ENCODE measurements around the gene GRIK2. TPM values are rescaled to one million over a fixed set of nuclear protein-coding genes. Genes with fewer than 3 reads are reported as not detected.

Gene GRIK2
- total RNA-seq, 1 experiment from 2014 or later, result 0.70 TPM

DNA sequence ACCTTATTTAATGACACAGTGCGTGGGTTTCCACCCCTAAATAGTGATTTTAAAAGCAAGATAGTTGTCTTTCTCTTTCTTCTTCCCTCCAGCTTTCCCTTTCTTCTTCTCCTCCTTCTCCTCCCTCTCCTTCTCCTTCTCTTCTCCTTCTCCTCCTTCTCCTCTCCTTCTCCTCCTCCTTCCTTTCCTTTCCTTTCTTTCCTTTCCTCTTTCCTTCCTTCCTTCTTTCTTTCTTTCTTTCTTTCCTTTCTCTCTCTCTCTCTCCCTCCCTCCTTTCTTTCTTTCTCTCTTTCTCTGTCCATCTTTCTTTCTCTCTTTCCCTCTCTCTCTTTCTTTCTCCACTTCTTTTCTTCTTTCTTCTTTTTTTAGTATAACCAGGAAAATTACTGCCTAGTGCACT lies 670.6 kb downstream of the GRIK2 start:
- H3K23ac ChIP-seq (ENCODE audit: insufficient read length, low read depth, low read length), result no peak overlapping the region
- no peak overlapping the region for H4K5ac ChIP-seq (ENCODE audit: insufficient read length, low read depth, low read length)
- H2AK5ac ChIP-seq (ENCODE audit: insufficient read length, low read length), result no peak overlapping the region
- H3K27ac ChIP-seq (ENCODE audit: insufficient read length, low read depth, low read length), result no peak overlapping the region
- no peak overlapping the region for H4K91ac ChIP-seq (ENCODE audit: insufficient read length, low read depth, low read length)
- H3K4me2 ChIP-seq (ENCODE audit: insufficient read depth, insufficient read length, low read length), result no peak overlapping the region
- WGBS (ENCODE audit: extremely low coverage, insufficient read length, low lambda C conversion rate), result no CpG with 5 or more reads among the region's 1 CpG
- H3K14ac ChIP-seq (ENCODE audit: insufficient read depth, low read length), result no peak overlapping the region
- no peak overlapping the region for H4K8ac ChIP-seq (replicated peaks; ENCODE audit: insufficient read length, low read depth, low read length)
- no peaks in the 10 kb centered on the region for H3K36me3 Mint-ChIP-seq (ENCODE audit: insufficient read depth in 1 of 3, low read depth in 3 of 3)
- no peaks in the 10 kb centered on the region for H3K9me3 ChIP-seq (ENCODE audit: control insufficient read depth, low read depth, low read length)
- H3K23me2 ChIP-seq (ENCODE audit: insufficient read length, low read depth, low read length, poor library complexity, severe bottlenecking), result no peaks in the 10 kb centered on the region
- no peaks in the 10 kb centered on the region for H4K20me1 ChIP-seq (ENCODE audit: control insufficient read depth, insufficient read depth, insufficient read length)
- no peak overlapping the region for H3K9ac ChIP-seq (ENCODE audit: extremely low read depth, insufficient read length, low read length)
- no peak overlapping the region for H2BK15ac ChIP-seq (ENCODE audit: low read depth, low read length)
- no peak overlapping the region for H3T11ph ChIP-seq (ENCODE audit: low read length)
- no peak overlapping the region for H2BK5ac ChIP-seq (ENCODE audit: insufficient read length, low read length)
- no peaks in the 10 kb centered on the region for H3K27me3 Mint-ChIP-seq (ENCODE audit: low read depth)
- H2BK120ac ChIP-seq (ENCODE audit: low read depth, low read length, poor library complexity, severe bottlenecking), result no peak overlapping the region
- H3K27ac Mint-ChIP-seq, result no peak overlapping the region
- H3K4me1 Mint-ChIP-seq, result no peaks in the 10 kb centered on the region
- TF ChIP-seq, protein P1, sequence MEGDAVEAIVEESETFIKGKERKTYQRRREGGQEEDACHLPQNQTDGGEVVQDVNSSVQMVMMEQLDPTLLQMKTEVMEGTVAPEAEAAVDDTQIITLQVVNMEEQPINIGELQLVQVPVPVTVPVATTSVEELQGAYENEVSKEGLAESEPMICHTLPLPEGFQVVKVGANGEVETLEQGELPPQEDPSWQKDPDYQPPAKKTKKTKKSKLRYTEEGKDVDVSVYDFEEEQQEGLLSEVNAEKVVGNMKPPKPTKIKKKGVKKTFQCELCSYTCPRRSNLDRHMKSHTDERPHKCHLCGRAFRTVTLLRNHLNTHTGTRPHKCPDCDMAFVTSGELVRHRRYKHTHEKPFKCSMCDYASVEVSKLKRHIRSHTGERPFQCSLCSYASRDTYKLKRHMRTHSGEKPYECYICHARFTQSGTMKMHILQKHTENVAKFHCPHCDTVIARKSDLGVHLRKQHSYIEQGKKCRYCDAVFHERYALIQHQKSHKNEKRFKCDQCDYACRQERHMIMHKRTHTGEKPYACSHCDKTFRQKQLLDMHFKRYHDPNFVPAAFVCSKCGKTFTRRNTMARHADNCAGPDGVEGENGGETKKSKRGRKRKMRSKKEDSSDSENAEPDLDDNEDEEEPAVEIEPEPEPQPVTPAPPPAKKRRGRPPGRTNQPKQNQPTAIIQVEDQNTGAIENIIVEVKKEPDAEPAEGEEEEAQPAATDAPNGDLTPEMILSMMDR (conservative IDR thresholded peaks at IDR 0.05), result no peak
- no peaks in the 10 kb centered on the region for H3K9me3 Mint-ChIP-seq
- no peaks in the 10 kb centered on the region for H3K79me1 ChIP-seq (ENCODE audit: insufficient read depth, low read depth, low read length, poor library complexity, severe bottlenecking)
- no peaks in the 10 kb centered on the region for H3K27me3 ChIP-seq (ENCODE audit: insufficient read depth, low read length)
- H3K4ac ChIP-seq (ENCODE audit: low read depth, low read length), result no peak overlapping the region
- 0 out of 2 replicates have a peak, but pooled peaks cover 2% of the 10 kb centered on the region for H3K79me2 ChIP-seq (ENCODE audit: insufficient read depth, low read length)
- H3K18ac ChIP-seq (ENCODE audit: insufficient read length, low read depth, low read length), result no peak overlapping the region
- no peak for DNase-seq
- H3K56ac ChIP-seq (ENCODE audit: insufficient read length, low read depth, low read length), result no peak overlapping the region
- no peak overlapping the region for H2BK12ac ChIP-seq (ENCODE audit: insufficient read length, low read depth, low read length)
- no peak overlapping the region for H2AFZ ChIP-seq (ENCODE audit: low read length)
- H3K4me1 ChIP-seq (ENCODE audit: insufficient read depth, low read length), result no peaks in the 10 kb centered on the region
- no peak overlapping the region for H3K4me3 Mint-ChIP-seq
- no peak overlapping the region for H2BK20ac ChIP-seq (ENCODE audit: low read depth, low read length, poor library complexity, severe bottlenecking)

All from H9 (cell line).